H1 (cell line): Measurements from ENCODE around the gene PRCD. TPM values are rescaled to one million over a fixed set of nuclear protein-coding genes. Genes with fewer than 3 reads are reported as not detected.

Experiments
- CTCF ChIA-PET: fragments of 300-600 bp; sonication (Branson Sonifier 250); formaldehyde crosslinking; loops from one replicate; lab custom pipeline; 2021; ENCODE audit not compliant: partially characterized antibody; lab: Charles Lee
- POLR2A ChIA-PET: fragments of 300-600 bp; sonication (Branson Sonifier 250); formaldehyde crosslinking; loops from one replicate; lab custom pipeline; 2021; ENCODE audit warnings: inconsistent platforms; ENCODE audit not compliant: partially characterized antibody; lab: Charles Lee
- DNase-seq, 2 experiments: peaks; one replicate each; pipeline versions ENCODE4 v3.0.0 to v3.0.0-alpha.2; 2010 to 2022; ENCODE audit warnings: low spot score in 2 of 2, low read depth in 1 of 2, mixed read lengths in 1 of 2
- FAIRE-seq: peaks from 2 replicates; lab custom pipeline; 2011; peaks lifted over from hg19 to GRCh38; lab: Jason Lieb, UNC
- H2AFZ ChIP-seq: 2 replicates; pipeline ENCODE4 v1.8.1; 2012; ENCODE audit warnings: low read length, inconsistent platforms
- H2AK5ac ChIP-seq: 2 replicates; pipeline ENCODE4 v1.6.1; 2013; ENCODE audit warnings: low read depth, low read length
- H2BK120ac ChIP-seq: replicated peaks from 2 replicates; pipeline ENCODE3; 2013; ENCODE audit warnings: low read depth, low read length, inconsistent platforms
- H2BK12ac ChIP-seq: 2 replicates; pipeline ENCODE4 v1.6.1; 2013; ENCODE audit warnings: low read depth, low read length
- H2BK15ac ChIP-seq: 2 replicates; pipeline ENCODE4 v1.6.1; 2013; ENCODE audit warnings: low read length
- H2BK20ac ChIP-seq: 2 replicates; pipeline ENCODE4 v1.6.1; 2013; ENCODE audit warnings: low read length
- H2BK5ac ChIP-seq: 2 replicates; pipeline ENCODE4 v1.6.1; 2013; ENCODE audit warnings: low read depth, low read length
- H3K14ac ChIP-seq: 2 replicates; pipeline ENCODE4 v1.6.1; 2013; ENCODE audit warnings: inconsistent platforms; ENCODE audit not compliant: insufficient read length
- H3K18ac ChIP-seq: 2 replicates; pipeline ENCODE4 v1.6.1; 2013; ENCODE audit warnings: low read length; ENCODE audit errors: extremely low read depth
- H3K23ac ChIP-seq: 2 replicates; pipeline ENCODE4 v1.6.1; 2013; ENCODE audit warnings: inconsistent platforms; ENCODE audit not compliant: insufficient read length
- H3K23me2 ChIP-seq: 2 replicates; pipeline ENCODE4 v1.6.1; 2013; ENCODE audit warnings: low read depth, low read length
- H3K27ac ChIP-seq: 2 replicates; pipeline ENCODE4 v1.6.1; 2011; ENCODE audit warnings: low read depth, low read length, inconsistent platforms
- H3K27me3 ChIP-seq, 4 experiments: replicated peaks in 1 of 4; 1 replicate in 1 of 4; 2 replicates in 3 of 4; pipeline versions ENCODE4 v1.6.1 to v1.8.1; 2011 to 2013; ENCODE audit warnings: low read length in 3 of 4, mild to moderate bottlenecking in 3 of 4, inconsistent platforms in 2 of 4, mixed read lengths in 2 of 4, moderate library complexity in 1 of 4; ENCODE audit not compliant: control insufficient read depth in 3 of 4, insufficient read depth in 3 of 4; ENCODE audit errors: extremely low read depth in 1 of 4
- H3K36me3 ChIP-seq, 4 experiments: 2 replicates each; pipeline versions ENCODE4 v1.6.1 to v1.8.1; 2011 to 2013; ENCODE audit warnings: mild to moderate bottlenecking in 4 of 4, low read length in 3 of 4, moderate library complexity in 2 of 4, control low read depth in 1 of 4, inconsistent platforms in 1 of 4; ENCODE audit not compliant: insufficient read depth in 4 of 4, control insufficient read depth in 2 of 4
- H3K4ac ChIP-seq: replicated peaks from 2 replicates; pipeline ENCODE3; 2013; ENCODE audit warnings: low read length, low read depth, mixed read lengths, inconsistent platforms; ENCODE audit not compliant: insufficient read length
- H3K4me1 ChIP-seq, 4 experiments: replicated peaks in 1 of 4; 1 replicate in 1 of 4; 2 replicates in 3 of 4; pipeline versions ENCODE4 v1.6.1 to v1.8.1; 2011 to 2013; ENCODE audit warnings: low read length in 3 of 4, inconsistent platforms in 2 of 4, mixed read lengths in 1 of 4; ENCODE audit not compliant: insufficient read depth in 4 of 4, control insufficient read depth in 3 of 4
- H3K4me2 ChIP-seq, 2 experiments: 2 replicates each; pipeline versions ENCODE4 v1.6.1 to v1.8.1; 2011 to 2013; ENCODE audit warnings: low read depth in 2 of 2, low read length in 2 of 2, control low read depth in 1 of 2, inconsistent platforms in 1 of 2, mild to moderate bottlenecking in 1 of 2; ENCODE audit not compliant: insufficient read depth in 1 of 2
- H3K4me3 ChIP-seq, 4 experiments: fragments of 200-600, 300-600 bp in 1 of 4; sonication (generic), shearing (Covaris generic), sonication (Bioruptor Twin) in 1 of 4; 2 replicates each; pipeline versions ENCODE4 v1.5.1 to v1.8.1; 2011 to 2016; ENCODE audit warnings: low read length in 4 of 4, low read depth in 3 of 4, control low read depth in 2 of 4, inconsistent platforms in 2 of 4, mild to moderate bottlenecking in 2 of 4, mixed read lengths in 1 of 4, moderate library complexity in 1 of 4; ENCODE audit not compliant: insufficient read depth in 2 of 4; ENCODE audit errors: extremely low read depth in 1 of 4
- H3K56ac ChIP-seq: replicated peaks from 2 replicates; pipeline ENCODE3; 2013; ENCODE audit warnings: low read depth, mild to moderate bottlenecking, mixed read lengths, low read length, inconsistent platforms; ENCODE audit not compliant: insufficient read length
- H3K79me1 ChIP-seq: 2 replicates; pipeline ENCODE4 v1.6.1; 2013; ENCODE audit warnings: low read depth, low read length, control low read depth
- H3K79me2 ChIP-seq, 2 experiments: 2 replicates each; pipeline versions ENCODE4 v1.6.1 to v1.8.1; 2012 to 2013; ENCODE audit warnings: low read length in 2 of 2, mild to moderate bottlenecking in 2 of 2, inconsistent platforms in 1 of 2; ENCODE audit not compliant: insufficient read depth in 2 of 2, control insufficient read depth in 1 of 2
- H3K9ac ChIP-seq, 4 experiments: replicated peaks in 1 of 4; 1 replicate in 1 of 4; 2 replicates in 3 of 4; pipeline versions ENCODE4 v1.6.1 to v1.8.1; 2011 to 2013; ENCODE audit warnings: low read depth in 3 of 4, low read length in 3 of 4, control low read depth in 2 of 4, mild to moderate bottlenecking in 2 of 4, moderate library complexity in 2 of 4, inconsistent platforms in 1 of 4; ENCODE audit errors: extremely low read depth in 1 of 4
- H3K9me3 ChIP-seq, 2 experiments: 2 replicates each; pipeline versions ENCODE4 v1.6.1 to v1.8.1; 2012 to 2013; ENCODE audit warnings: mild to moderate bottlenecking in 2 of 2, moderate library complexity in 2 of 2, control low read depth in 1 of 2, inconsistent platforms in 1 of 2, low read depth in 1 of 2, low read length in 1 of 2, mixed read lengths in 1 of 2; ENCODE audit not compliant: insufficient read depth in 2 of 2
- H4K20me1 ChIP-seq, 2 experiments: replicated peaks in 1 of 2; 2 replicates each; pipeline versions ENCODE3 to v1.8.1; 2011 to 2013; ENCODE audit warnings: inconsistent platforms in 2 of 2, low read length in 2 of 2, mild to moderate bottlenecking in 1 of 2; ENCODE audit not compliant: insufficient read depth in 2 of 2, control insufficient read depth in 1 of 2
- H4K5ac ChIP-seq: 2 replicates; pipeline ENCODE4 v1.6.1; 2013; ENCODE audit warnings: low read length, low read depth, mixed read lengths, inconsistent platforms; ENCODE audit not compliant: insufficient read length
- H4K8ac ChIP-seq: 2 replicates; pipeline ENCODE4 v1.8.0; 2013; ENCODE audit warnings: mild to moderate bottlenecking, moderate library complexity, low read length, inconsistent platforms; ENCODE audit not compliant: insufficient read depth; ENCODE audit errors: extremely low read depth
- H4K91ac ChIP-seq: replicated peaks from 2 replicates; pipeline ENCODE3; 2013; ENCODE audit warnings: low read length, mixed read lengths, inconsistent platforms; ENCODE audit not compliant: insufficient read length
- BACH1 ChIP-seq: IDR thresholded peaks from 2 replicates; pipeline ENCODE4 v1.6.1; 2012; ENCODE audit warnings: low read length, improper control_type of control experiment
- CTBP2 ChIP-seq: IDR thresholded peaks from 2 replicates; pipeline ENCODE4 v1.7.0; 2011; ENCODE audit warnings: borderline replicate concordance, mild to moderate bottlenecking, moderate library complexity, mixed read lengths, low read length; ENCODE audit not compliant: insufficient read depth, insufficient read length
- EZH2 ChIP-seq: fragments of 200-600 bp; sonication (generic); IDR thresholded peaks from 2 replicates; pipeline ENCODE4 v1.7.1; 2012; ENCODE audit warnings: low read depth, mild to moderate bottlenecking, moderate library complexity, low read length, inconsistent platforms; ENCODE audit not compliant: severe bottlenecking
- FOSL1 ChIP-seq: IDR thresholded peaks from 2 replicates; pipeline ENCODE4 v1.6.1; 2011; ENCODE audit warnings: mild to moderate bottlenecking, low read depth, low read length, moderate library complexity; ENCODE audit not compliant: insufficient read depth
- GABPA ChIP-seq: IDR thresholded peaks from 2 replicates; pipeline ENCODE4 v1.6.1; 2011; ENCODE audit warnings: mild to moderate bottlenecking, low read length, moderate library complexity, borderline replicate concordance; ENCODE audit not compliant: insufficient read depth
- HDAC2 ChIP-seq, 2 experiments: fragments of 300-600 bp in 1 of 2; sonication (generic) in 1 of 2; IDR thresholded peaks; 2 replicates each; pipeline ENCODE4 v1.6.1; 2011 to 2012; ENCODE audit warnings: low read depth in 2 of 2, low read length in 2 of 2, mild to moderate bottlenecking in 2 of 2, moderate library complexity in 2 of 2, borderline replicate concordance in 1 of 2, inconsistent platforms in 1 of 2
- KDM4A ChIP-seq: IDR thresholded peaks from one replicate; pipeline ENCODE4 v1.7.1; 2012; ENCODE audit warnings: low read depth, mild to moderate bottlenecking, moderate library complexity, low read length, inconsistent platforms; ENCODE audit not compliant: severe bottlenecking
- RAD21 ChIP-seq, 2 experiments: IDR thresholded peaks in 1 of 2; conservative IDR thresholded peaks in 1 of 2; 2 replicates each; pipeline ENCODE4 v1.6.1; 2011; ENCODE audit warnings: low read depth in 2 of 2, low read length in 2 of 2, improper control_type of control experiment in 1 of 2, inconsistent platforms in 1 of 2, mild to moderate bottlenecking in 1 of 2, moderate library complexity in 1 of 2
- SIRT6 ChIP-seq: IDR thresholded peaks from one replicate; pipeline ENCODE4 v1.7.1; 2012; ENCODE audit warnings: low read length, inconsistent platforms
- SUZ12 ChIP-seq: fragments of 200-600 bp; sonication (generic); IDR thresholded peaks from 2 replicates; pipeline ENCODE4 v1.6.1; 2012; ENCODE audit warnings: mild to moderate bottlenecking, inconsistent platforms, low read length, moderate library complexity, mixed read lengths
- WGBS, 2 experiments: shearing (Covaris generic) in 1 of 2; methylation state at CpG; one replicate each; pipeline versions ENCODE4 v1.1.6 to v1.1.7; 2013 to 2015; ENCODE audit warnings: low lambda C conversion rate in 2 of 2, mixed read lengths in 2 of 2, inconsistent platforms in 1 of 2, low coverage in 1 of 2, missing lambda C conversion rate in 1 of 2; ENCODE audit not compliant: insufficient replicate concordance in 2 of 2, insufficient coverage in 1 of 2, insufficient read length in 1 of 2; ENCODE audit errors: extremely low coverage in 1 of 2, missing lambda C conversion rate in 1 of 2; 5-methylcytosine and 5-hydroxymethylcytosine counted together
- polyA plus RNA-seq, 7 experiments: library from polyadenylated mRNA; depleted of rRNA in 3 of 7; stranded (reverse) in 5 of 7; unstranded in 2 of 7; fragments of >200 nt in 5 of 7; fragments of 200-250 nt in 2 of 7; gene quantifications; 1 replicate in 5 of 7; 2 replicates in 1 of 7; 4 replicates in 1 of 7; pipeline versions ENCODE4 v1.2.1 to v1.2.3, GENCODE V29; 2011 to 2013; ENCODE audit warnings: missing spikeins in 2 of 7, mixed read lengths in 2 of 7
- total RNA-seq: library from RNA; stranded (reverse); fragmentation: NEBNext Ultra II Directional; extraction: Animal tissue kit (Norgen Biotek cat#: 25700); gene quantifications from 2 replicates; pipeline ENCODE4 v1.2.1, GENCODE V29; 2021

Gene PRCD
- total and polyA plus RNA-seq, 2 of the 8 experiments (the other 6 are each of a cell fraction or from before 2014, with no cell fraction given), result 0.77 to 2.1 TPM

GRCh38 chr17:76538281-76538931, 1.4 kb upstream of the PRCD start:
- Histone ChIP-seq H3K36me3 (no peaks in the 10 kb centered on the region), H3K23ac (no peak overlapping the region), H4K91ac (no peak overlapping the region), H3K4me3 (peak overlapping the region; percentile 35 to 67 (median 46)), H2AK5ac (no peak overlapping the region), H2BK12ac (no peak overlapping the region), H4K8ac (no peak overlapping the region), H2BK15ac (no peak overlapping the region), H2BK5ac (no peak overlapping the region), H3K4ac (peak overlapping the region; percentile 17), H3K27ac (no peak overlapping the region), H3K79me2 (no peaks in the 10 kb centered on the region), H2BK20ac (no peak overlapping the region), H4K5ac (no peak overlapping the region), H3K23me2 (peaks cover 11% of the 10 kb centered on the region), H3K14ac (no peak overlapping the region), H3K9ac (no peak overlapping the region; a peak in 1 of 7 replicates), H3K4me1 (peaks cover 0 to 17% (median 9%) of the 10 kb centered on the region in 4 experiments; a peak in 6 of 7 replicates), H3K56ac (no peak overlapping the region), H4K20me1 (no peaks in the 10 kb centered on the region), H2BK120ac (no peak overlapping the region), H3K79me1 (no peaks in the 10 kb centered on the region), H3K4me2 (peak overlapping the region; percentile 76 to 99), H3K27me3 (peaks cover 8 to 46% (median 37%) of the 10 kb centered on the region in 4 experiments), H3K9me3 (no peaks in the 10 kb centered on the region), H3K18ac (peak overlapping the region; percentile 60), H2AFZ (no peak overlapping the region)
- DNase-seq, result no peak
- WGBS, 2 experiments, result 24% methylated on average over 19 of the region's 37 CpGs; no CpG with 5 or more reads in 1 of the 2 experiments
- ChIA-PET POLR2A (interaction anchor here (3.7 to 4.0 kb wide), 2 partner anchors 9 to 20 kb away, joined by 30 to 38 read pairs; no protein-coding TSS in a partner anchor), CTCF (interaction anchor here (1.0 to 15.6 kb wide), 6 partner anchors 8 to 346 kb away, joined by 3 to 260 read pairs (median 26); no protein-coding TSS in a partner anchor)
- no peak for FAIRE-seq
- TF ChIP-seq SIRT6 (no peak), HDAC2 (IDR thresholded peaks at IDR 0.05; ENCODE audit: borderline replicate concordance in 1 of 2, low read depth in 2 of 2, low read length in 2 of 2) (0 out of 4 replicates have a peak, but pooled peaks of 1 of the 2 experiments have one; percentile 15), EZH2 (peak; percentile 55), RAD21 (IDR thresholded peaks at IDR 0.05 in 1 of 2, conservative IDR thresholded peaks at IDR 0.05 in 1 of 2; ENCODE audit: low read depth in 2 of 2, low read length in 2 of 2) (no peak), GABPA (no peak), SUZ12 (peak; percentile 53), CTBP2 (no peak), FOSL1 (no peak), BACH1 (no peak), KDM4A (peak; percentile 38)
- TF ChIP-seq, all 59 proteins: peak for 4
